ENCODE measurements around the gene LACTB. TPM values are rescaled to one million over a fixed set of nuclear protein-coding genes. Genes with fewer than 3 reads are reported as not detected.
A peak's percentile ranks its signal among the peaks of the same experiment; 100 is the strongest.

LACTB gene
- total and polyA plus RNA-seq, 2 donors (not counting 1 experiment from before 2014, with no cell fraction given): 29.2 to 42.8 TPM

DNA sequence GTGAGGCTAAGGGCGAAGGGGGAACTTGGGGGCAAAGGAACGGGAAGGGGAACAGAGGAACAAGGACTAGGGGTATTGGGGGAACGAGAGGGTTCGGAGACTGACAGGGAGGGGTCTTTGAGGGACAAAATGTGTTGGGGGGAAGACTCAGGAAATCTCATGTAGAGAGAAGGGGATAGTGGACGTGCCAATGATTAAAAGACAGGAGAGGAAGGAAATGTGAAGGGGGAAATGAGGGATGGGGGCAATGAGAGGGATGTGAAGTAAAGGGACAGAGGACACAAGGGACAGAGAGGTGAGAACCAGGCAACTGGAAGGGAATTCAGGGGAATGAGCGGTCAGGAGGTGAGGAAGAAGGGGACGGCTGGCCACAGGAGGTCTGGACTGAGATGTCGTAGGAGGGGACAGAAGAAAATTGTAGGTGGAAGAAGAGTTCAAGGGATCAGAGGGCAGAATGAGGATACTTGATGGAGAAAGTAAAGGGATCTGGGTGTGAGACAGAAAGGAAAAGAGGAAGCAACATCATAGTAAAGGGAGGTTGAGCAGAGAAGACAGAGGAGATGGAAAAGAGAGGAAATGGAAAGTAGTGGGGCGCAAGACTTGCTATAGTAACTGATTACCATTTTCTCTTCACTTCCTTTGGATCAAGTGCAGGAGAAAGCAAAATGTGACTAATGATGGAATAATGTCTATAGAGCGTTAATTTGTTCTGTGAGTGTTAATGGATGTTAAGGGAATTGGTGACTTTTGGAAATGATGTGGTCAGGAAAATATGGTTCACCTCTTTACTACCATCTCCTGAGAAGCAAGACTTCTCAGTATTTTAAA lies 68.5 kb downstream of the LACTB start:
- H3K27me3 ChIP-seq (ENCODE audit: control insufficient read depth, insufficient read depth, low read length): no peaks in the 10 kb centered on the region
- peak overlapping the region; percentile 9 for H2AFZ ChIP-seq (ENCODE audit: low read length)
- no peaks in the 10 kb centered on the region for H3K9me3 ChIP-seq (ENCODE audit: control insufficient read depth, insufficient read depth, low read depth, low read length)
- peak overlapping the region; percentile 69 to 90 (median 87) for H3K4me3 ChIP-seq (replicated peaks in 1 of 4; ENCODE audit: control extremely low read depth in 1 of 4, insufficient read depth in 1 of 4, low read depth in 3 of 4, low read length in 4 of 4)
- H3K4me2 ChIP-seq (ENCODE audit: extremely low read depth, insufficient read depth, low read length): peak overlapping the region; percentile 73
- DNase-seq (ENCODE audit: low read depth in 2 of 2): no peak
- peak overlapping the region; percentile 72 for H3K9ac ChIP-seq (ENCODE audit: insufficient read depth, low read length)
- no peaks in the 10 kb centered on the region for H3K36me3 ChIP-seq (ENCODE audit: control insufficient read depth, insufficient read depth, low read length)
- peak overlapping the region; percentile 72 for H3K27ac ChIP-seq (ENCODE audit: insufficient read depth, low read length)
- TF ChIP-seq, protein P1, sequence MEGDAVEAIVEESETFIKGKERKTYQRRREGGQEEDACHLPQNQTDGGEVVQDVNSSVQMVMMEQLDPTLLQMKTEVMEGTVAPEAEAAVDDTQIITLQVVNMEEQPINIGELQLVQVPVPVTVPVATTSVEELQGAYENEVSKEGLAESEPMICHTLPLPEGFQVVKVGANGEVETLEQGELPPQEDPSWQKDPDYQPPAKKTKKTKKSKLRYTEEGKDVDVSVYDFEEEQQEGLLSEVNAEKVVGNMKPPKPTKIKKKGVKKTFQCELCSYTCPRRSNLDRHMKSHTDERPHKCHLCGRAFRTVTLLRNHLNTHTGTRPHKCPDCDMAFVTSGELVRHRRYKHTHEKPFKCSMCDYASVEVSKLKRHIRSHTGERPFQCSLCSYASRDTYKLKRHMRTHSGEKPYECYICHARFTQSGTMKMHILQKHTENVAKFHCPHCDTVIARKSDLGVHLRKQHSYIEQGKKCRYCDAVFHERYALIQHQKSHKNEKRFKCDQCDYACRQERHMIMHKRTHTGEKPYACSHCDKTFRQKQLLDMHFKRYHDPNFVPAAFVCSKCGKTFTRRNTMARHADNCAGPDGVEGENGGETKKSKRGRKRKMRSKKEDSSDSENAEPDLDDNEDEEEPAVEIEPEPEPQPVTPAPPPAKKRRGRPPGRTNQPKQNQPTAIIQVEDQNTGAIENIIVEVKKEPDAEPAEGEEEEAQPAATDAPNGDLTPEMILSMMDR (conservative IDR thresholded peaks at IDR 0.05 in 1 of 2, IDR thresholded peaks at IDR 0.05 in 1 of 2; ENCODE audit: low read depth in 1 of 2, low read length in 2 of 2): no peak
- no peak for TF ChIP-seq EZH2 (IDR thresholded peaks at IDR 0.05; ENCODE audit: low read length, missing control alignments)
- H3K79me2 ChIP-seq (ENCODE audit: control insufficient read depth, insufficient read depth, low read length): peaks cover 54% of the 10 kb centered on the region
- peaks cover 7% of the 10 kb centered on the region for H3K4me1 ChIP-seq (ENCODE audit: control insufficient read depth, extremely low read depth, insufficient read depth, low read length)
- no peaks in the 10 kb centered on the region for H4K20me1 ChIP-seq (ENCODE audit: control insufficient read depth, extremely low read depth, insufficient read depth, low read length)

DNA sequence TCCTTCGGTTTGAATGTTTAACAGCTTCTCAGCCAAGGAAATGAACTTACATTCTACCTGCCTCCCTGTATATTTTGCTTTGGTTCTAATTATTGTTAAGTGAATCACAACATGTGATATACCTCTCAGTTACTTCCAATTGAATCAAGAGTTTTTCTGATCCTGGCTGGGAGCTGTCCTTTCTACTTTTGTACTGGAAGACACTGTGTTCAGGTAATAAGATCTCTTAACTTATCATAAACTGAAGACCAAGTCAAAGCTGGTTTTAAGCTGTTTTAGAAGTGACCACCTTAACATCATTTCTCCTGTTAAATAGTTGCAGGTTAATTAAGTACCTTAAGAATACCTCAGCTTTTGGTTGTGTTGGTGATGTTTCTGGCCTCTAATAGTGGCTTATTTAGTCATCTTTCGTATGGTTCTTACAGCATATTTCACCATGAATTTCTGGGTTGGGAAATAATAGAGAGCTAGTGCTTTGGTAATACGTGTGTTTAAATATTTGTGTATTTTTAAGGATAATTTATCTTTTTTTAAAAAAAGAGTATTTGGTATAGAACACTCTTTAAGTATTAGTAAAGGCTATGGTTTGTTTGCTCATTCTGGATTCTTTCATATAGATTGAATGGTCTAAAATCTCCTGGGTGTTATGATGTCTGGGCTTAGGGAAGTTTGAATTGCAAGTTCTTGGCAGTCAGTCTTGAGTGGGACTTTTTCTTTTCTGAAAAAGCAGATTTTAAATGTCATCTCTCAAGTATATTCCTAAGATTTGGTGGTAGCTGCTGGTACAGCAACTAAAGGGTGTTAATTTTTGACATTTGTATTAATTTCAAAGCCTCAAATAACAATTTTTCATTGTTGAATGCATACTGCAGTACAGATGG lies 69.3 kb downstream of the LACTB start:
- peaks cover 13% of the 10 kb centered on the region for H3K4me1 ChIP-seq (ENCODE audit: control insufficient read depth, extremely low read depth, insufficient read depth, low read length)
- H2AFZ ChIP-seq (ENCODE audit: low read length): no peak overlapping the region
- peak overlapping the region; percentile 73 for H3K4me2 ChIP-seq (ENCODE audit: extremely low read depth, insufficient read depth, low read length)
- H3K27ac ChIP-seq (ENCODE audit: insufficient read depth, low read length): no peak overlapping the region
- H3K9me3 ChIP-seq (ENCODE audit: control insufficient read depth, insufficient read depth, low read depth, low read length): no peaks in the 10 kb centered on the region
- H4K20me1 ChIP-seq (ENCODE audit: control insufficient read depth, extremely low read depth, insufficient read depth, low read length): no peaks in the 10 kb centered on the region
- TF ChIP-seq, protein P1 (conservative IDR thresholded peaks at IDR 0.05 in 1 of 2, IDR thresholded peaks at IDR 0.05 in 1 of 2; ENCODE audit: low read depth in 1 of 2, low read length in 2 of 2): no peak
- no peak for TF ChIP-seq EZH2 (IDR thresholded peaks at IDR 0.05; ENCODE audit: low read length, missing control alignments)
- H3K36me3 ChIP-seq (ENCODE audit: control insufficient read depth, insufficient read depth, low read length): no peaks in the 10 kb centered on the region
- peak in 1 of 2 donors; percentile 54 for DNase-seq (ENCODE audit: low read depth in 2 of 2)
- no peaks in the 10 kb centered on the region for H3K27me3 ChIP-seq (ENCODE audit: control insufficient read depth, insufficient read depth, low read length)
- H3K79me2 ChIP-seq (ENCODE audit: control insufficient read depth, insufficient read depth, low read length): peaks cover 63% of the 10 kb centered on the region
- H3K4me3 ChIP-seq (replicated peaks in 1 of 4; ENCODE audit: control extremely low read depth in 1 of 4, insufficient read depth in 1 of 4, low read depth in 3 of 4, low read length in 4 of 4): peak overlapping the region; percentile 69 to 90 (median 87)
- H3K9ac ChIP-seq (ENCODE audit: insufficient read depth, low read length): no peak overlapping the region

Other genes with a start within 250 kb of the LACTB start
- gene TPM1, start 79.1 kb upstream of the LACTB start, total RNA-seq: 224 and 279 TPM in 2 replicates
- 515 and 1,732 TPM in 2 replicates for gene TPM1, start 79.1 kb upstream of the LACTB start, polyA plus RNA-seq
- 400 and 482 TPM in 2 replicates for gene RPS27L, start 35.6 kb downstream of the LACTB start, total RNA-seq
- 402 and 481 TPM in 2 replicates for gene RPS27L, start 35.6 kb downstream of the LACTB start, polyA plus RNA-seq
- gene RAB8B, start 67.7 kb downstream of the LACTB start, total RNA-seq: 111 and 184 TPM in 2 replicates
- 107 and 112 TPM in 2 replicates for gene RAB8B, start 67.7 kb downstream of the LACTB start, polyA plus RNA-seq
- gene APH1B, start 155.7 kb downstream of the LACTB start, total RNA-seq: 15.4 and 32.2 TPM in 2 replicates
- 21.9 and 23.5 TPM in 2 replicates for gene APH1B, start 155.7 kb downstream of the LACTB start, polyA plus RNA-seq

All from fibroblast of lung (primary cell).